Stimulated activated CD4-positive, alpha-beta T cell treated with anti-CD3 and anti-CD28 coated beads, Interleukin-2, amount 100 ng/mL, for 24 hours (primary cell): Measurements from ENCODE around the gene NPY1R.

Experiments
- DNase-seq, 2 donors: peaks; one replicate each; pipeline ENCODE4 v3.0.0-alpha.2; 2020

NPY1R gene

DNA sequence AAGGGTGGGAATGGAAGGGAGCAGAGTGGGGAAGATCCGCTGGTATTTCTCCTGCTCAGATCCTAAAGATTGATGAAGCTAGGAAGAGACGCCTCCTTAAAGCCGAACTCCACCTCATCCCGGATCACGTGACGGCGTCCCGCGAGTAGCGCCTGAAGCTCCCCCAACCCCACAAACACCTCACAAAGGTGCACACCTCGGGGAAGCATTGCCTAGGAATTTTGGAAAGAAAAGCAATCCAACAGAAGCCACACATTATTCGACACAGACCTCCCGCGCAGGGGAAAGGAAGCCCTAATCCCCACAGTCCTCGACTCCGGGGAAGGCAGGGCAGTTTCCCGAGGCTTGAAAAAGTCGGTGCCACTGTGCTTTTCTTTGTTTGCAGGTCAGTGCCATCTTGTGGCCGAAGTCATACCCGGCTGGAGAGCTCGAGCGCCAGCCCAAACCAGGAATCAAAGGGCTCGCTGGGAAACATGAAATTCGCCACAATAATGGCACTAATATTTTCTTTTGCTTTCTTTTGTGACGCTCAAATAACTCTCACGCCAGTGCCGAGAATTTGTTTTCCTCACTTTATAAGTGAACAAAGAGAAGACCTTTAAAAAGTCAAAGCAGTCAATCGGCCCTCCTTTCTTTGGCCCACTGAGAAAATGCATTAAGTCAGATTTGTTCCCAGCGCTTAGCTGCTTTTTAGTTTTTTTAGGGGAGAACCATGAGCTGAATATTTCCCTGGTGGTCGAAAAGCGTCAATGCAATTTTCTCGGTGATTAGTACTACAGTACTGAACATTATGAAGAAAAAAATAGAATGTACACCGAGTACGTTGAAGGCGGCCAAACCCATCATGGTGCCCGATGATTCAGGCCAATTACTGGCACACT, at the start of gene NPY1R:
TSS of gene NPY1R (minus strand) at position 71 of the 881 bp plus-strand sequence. CDS start 6,042 bp downstream, outside the sequence.
- peak; percentile 31 to 46 for DNase-seq

GRCh38 chr4:163380703-163381102, 48.3 kb upstream of the NPY1R start:
- DNase-seq, result no peak

GRCh38 chr4:163378661-163379060, 46.3 kb upstream of the NPY1R start:
- no peak for DNase-seq

DNA sequence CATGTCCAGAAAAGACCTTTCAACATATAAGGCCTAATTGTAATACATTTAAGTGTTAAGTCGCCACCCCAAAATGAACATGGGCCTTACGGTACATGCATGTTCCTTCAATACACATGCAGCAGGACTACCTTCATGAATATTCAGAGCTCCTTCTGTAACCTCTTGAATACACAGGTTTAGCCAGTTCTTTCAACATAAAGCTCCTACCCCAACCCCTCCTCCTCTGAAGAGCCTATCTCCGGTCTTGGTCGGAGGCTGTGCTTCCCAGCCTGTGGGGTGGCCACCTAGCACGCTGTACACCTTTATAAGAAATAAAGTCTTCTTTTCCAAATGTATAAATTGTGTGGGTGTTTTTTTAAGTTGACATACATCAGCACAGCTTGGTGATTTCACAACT, 39.6 kb upstream of the NPY1R start:
- no peak for DNase-seq

DNA sequence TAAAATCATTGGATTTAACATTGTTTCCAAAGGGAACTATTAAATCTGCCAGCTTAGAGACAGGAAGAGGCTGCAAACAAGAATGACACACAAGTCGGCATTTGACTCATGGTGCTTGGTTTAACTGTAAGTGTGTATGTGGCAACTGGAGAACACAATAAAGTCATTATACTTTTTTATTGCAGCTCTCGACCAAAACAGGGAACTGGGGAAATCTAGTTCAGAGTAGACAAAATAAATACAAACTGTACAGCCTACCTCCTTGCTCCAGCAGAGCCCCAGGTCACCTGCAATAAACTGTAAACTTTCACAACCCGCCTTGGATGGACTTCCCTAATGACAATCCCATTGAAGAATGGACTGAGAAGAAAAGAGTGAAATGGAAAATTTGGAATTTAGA, 35.3 kb upstream of the NPY1R start:
- no peak for DNase-seq

GRCh38 chr4:163356104-163356503, 23.7 kb upstream of the NPY1R start:
- no peak for DNase-seq

DNA sequence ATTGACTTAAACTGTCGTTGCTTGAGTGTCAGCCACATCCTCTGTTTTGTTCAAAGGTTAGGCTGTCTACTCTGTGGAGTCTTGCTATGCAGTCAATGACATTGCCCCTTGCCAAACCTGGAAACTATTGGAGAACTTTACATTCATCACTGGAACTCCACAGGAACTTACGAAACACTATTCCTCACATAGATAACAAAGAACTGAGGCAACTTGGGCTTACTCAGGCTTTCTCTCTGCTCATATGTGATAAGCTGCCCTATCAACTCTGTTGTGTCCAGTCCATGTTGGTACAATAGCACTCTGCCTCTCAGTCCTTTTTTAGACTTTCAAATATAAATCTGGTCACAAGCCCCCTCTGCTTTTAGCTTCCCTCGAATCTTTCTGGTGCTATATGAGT, 20.7 kb upstream of the NPY1R start:
- no peak for DNase-seq

GRCh38 chr4:163350672-163351071, 18.3 kb upstream of the NPY1R start:
- DNase-seq, result no peak

GRCh38 chr4:163344147-163345125, 12.0 kb upstream of the NPY1R start:
- DNase-seq, result no peak

- no peak for DNase-seq
Measured at GRCh38 chr4:163343604-163344146, 11.3 kb upstream of the NPY1R start, which contains the start of gene NPY5R. TSS of gene NPY5R (plus strand) at chr4:163343892. CDS start at chr4:163350274, 6,382 bp downstream.

GRCh38 chr4:163335384-163335783, 3.0 kb upstream of the NPY1R start:
- DNase-seq, result no peak

- DNase-seq, result peak in 1 of 2 donors; percentile 5
Measured at GRCh38 chr4:163331629-163332376, 593 bp downstream of the NPY1R start.

GRCh38 chr4:163330916-163331628, 1.3 kb downstream of the NPY1R start:
- no peak for DNase-seq

DNA sequence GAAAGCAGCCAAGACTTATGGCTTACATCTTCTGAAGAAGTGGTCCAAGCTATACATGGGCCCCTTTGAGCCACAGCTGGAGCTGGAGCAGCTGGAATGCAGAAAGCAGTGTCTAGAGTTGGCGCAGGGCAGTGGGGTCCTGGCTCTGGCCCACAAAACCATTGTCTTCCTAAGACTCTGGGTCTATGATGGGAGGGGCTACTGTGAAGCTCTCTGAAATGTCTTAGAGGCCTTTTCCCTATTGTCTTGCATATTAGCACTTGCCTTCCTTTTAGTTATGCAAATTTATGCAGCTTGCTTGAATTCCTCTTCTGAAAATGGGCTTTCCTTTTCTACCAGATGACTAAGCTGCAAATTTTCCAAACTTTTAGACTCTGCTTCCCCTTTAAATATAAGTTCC, 15.3 kb downstream of the NPY1R start:
- DNase-seq, result no peak

- no peak for DNase-seq
Measured at GRCh38 chr4:163309466-163309865, 22.9 kb downstream of the NPY1R start.

DNA sequence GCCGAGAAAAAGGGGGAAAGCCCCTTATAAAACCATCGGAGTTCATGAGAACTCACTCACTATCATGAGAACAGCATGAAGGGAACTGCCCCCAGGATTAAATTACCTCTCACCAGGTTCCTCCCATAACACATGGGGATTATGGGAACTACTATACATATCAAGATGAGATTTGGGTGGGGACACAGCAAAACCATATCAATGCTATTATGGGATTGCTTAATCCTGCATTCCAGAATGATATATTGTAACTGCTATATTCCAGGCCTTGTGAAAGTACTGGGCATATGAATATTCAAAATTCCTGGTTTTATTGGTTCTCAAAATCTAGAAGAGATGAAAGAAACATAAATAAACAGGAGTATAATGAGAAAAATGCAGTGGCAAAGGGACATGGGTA, 29.3 kb downstream of the NPY1R start:
- DNase-seq, result no peak

DNA sequence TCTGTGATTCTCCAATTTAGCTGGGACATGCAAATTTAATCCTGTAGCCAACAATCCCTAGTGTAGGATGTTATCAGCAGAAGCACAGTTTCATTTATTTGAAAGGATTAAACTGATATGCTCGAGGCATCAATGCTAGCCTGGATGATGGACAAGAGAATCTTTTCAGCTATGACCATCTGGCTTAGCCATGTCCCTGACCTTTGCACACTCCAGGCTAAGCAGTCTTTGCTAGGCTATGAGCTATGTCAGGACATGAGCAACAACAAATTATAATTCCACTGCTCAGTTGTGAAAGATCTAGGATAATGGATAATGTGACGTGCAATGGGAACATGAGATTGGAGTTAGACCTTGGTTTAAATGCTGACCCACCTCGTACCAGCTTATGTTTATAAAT, 32.0 kb downstream of the NPY1R start:
- no peak for DNase-seq

- no peak for DNase-seq
Measured at GRCh38 chr4:163295138-163295537, 37.3 kb downstream of the NPY1R start.

DNA sequence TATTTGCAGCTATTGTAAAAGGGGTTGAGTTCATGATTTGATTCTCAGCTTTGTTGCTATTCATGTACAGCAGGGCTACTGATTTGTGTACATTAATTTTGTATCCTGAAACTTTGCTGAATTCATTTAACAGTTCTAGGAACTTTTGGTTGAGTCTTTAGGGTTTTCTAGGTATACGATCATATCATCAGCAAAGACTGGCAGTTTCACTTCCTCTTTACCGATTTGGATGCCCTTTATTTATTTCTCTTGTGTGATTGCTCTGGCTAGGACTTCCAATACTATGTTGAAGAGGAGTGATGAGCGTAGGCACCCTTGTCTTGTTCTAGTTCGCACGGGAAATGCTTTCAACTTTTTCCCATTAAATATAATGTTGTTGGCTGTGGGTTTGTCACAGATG, 48.1 kb downstream of the NPY1R start:
- DNase-seq, result no peak

DNA sequence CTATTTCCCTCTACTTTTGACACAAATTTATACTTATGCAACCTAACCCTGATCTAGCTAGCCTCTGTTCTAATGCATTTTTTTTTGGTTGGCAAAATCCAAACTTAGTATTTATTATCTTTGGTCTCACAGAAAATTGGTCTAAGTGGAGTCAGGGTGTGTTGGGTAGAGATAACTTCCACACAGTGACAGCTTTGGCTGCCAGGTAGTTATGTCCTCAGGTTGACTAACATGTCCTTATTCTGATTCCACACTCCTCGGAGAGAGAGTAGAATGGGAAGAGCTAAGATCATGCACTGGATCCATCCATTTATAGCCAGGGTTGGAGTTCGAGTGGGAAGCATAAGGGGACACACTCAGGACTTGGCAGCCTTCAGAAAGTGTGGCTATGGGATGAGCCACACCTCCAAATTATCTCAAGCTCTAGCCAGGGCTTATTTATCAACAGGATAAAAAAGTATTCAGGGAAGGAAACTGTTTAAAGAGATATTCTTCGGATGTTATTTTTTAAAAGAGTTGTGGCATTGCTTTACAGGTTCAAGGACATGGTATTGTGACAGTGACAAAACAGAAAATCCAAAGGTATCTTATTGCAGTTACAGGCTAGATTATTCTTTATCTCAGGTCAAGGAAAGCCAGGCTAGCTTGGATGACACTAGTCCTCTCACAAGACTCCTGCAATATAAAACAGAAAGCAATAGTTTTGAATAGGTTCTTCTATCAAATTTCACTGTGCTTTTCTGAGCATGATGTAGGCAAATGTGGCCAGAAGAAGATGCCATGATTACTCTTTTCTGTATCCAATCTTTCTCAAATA, 51.5 kb downstream of the NPY1R start:
- no peak for DNase-seq

DNA sequence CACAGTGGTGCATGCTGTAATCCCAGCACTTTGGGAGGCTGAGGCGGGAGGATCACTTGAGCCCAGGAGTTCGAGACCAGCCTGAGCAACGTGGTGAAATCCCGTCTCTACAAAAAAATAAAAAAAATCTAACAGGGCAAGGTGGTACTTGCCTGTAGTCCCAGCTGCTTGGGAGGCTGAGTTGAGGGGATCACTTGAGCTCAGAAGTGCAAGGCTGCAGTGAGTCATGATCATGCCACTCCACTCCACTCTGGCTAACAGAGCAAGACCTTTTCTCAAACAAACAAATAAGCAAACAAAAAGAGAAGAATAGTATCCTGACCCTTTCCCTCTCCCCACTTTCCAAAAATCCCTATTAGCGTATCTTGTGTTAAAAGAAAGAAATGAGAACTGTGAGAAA, 52.7 kb downstream of the NPY1R start:
- DNase-seq, result no peak
